Lower leg skin (tissue), 4 donors: ENCODE data around the gene NRG3. TPM values are rescaled to one million over a fixed set of nuclear protein-coding genes. Genes with fewer than 3 reads are reported as not detected.

Experiments
- DNase-seq, 2 donors: peaks; one replicate each; pipeline ENCODE4 v3.0.0-alpha.2; 2019; ENCODE audit warnings: low spot score in 2 of 2
- H3K4me3 ChIP-seq: fragments of 200-600 bp; sonication (generic); 2 replicates; pipeline ENCODE4 v1.5.1; 2017; ENCODE audit warnings: mild to moderate bottlenecking, low read depth; ENCODE audit not compliant: poor library complexity, severe bottlenecking
- POLR2A ChIP-seq, 2 donors: fragments of 450-650 bp; IDR thresholded peaks; one replicate each; pipeline ENCODE4 v1.6.1; 2016 to 2017; ENCODE audit warnings: antibody characterized with exemption in 2 of 2, mild to moderate bottlenecking in 1 of 2, moderate library complexity in 1 of 2
- WGBS, 2 donors: methylation state at CpG; one replicate each; pipeline ENCODE4 v1.1.5; 2018; 5-methylcytosine and 5-hydroxymethylcytosine counted together
- intact Hi-C: fragments of 100-400 bp; cut with DNase I; formaldehyde crosslinking; loops from one replicate; pipeline ENCODE4 v1.15.0; 2023; ENCODE audit warnings: low total_unique reads
- total RNA-seq, 4 donors: library from RNA; depleted of rRNA; stranded (reverse); fragments of >200 nt; gene quantifications; one replicate each; pipeline ENCODE4 v1.1.0, GENCODE V29; 2016
- TF ChIP-seq, protein P1 (sequence below), 3 donors: fragments of 450-650 bp; IDR thresholded peaks; one replicate each; pipeline ENCODE4 v1.5.1; 2016; ENCODE audit warnings: antibody characterized with exemption in 3 of 3, mild to moderate bottlenecking in 3 of 3, moderate library complexity in 2 of 3

Gene NRG3
- total RNA-seq, 4 donors from 2014 or later = 0.15 to 2.5 (median 0.50) TPM

DNA sequence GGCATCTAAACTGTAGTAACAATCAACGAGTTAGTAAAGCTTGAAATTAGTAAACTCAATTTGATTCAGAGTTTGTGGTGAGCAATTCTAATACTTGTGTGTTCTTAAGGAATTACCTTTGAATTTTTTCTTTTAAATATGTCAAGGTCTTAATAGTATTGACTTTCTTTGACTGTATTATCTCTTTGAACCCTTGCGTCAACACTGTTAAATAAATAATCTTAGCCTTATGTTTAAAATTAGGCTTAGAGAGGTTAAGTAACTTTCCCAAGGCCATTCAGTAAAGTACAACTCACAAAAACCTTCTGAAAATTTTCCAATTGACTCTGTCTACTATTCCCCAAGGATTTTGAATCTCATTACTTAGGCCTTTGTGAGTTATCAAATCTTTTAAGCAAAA lies 716.4 kb downstream of the NRG3 start:
- intact Hi-C loops = no loop called here
- whole genome bisulfite sequencing, 2 donors = 61 to 80% methylated on average over 2 of the region's 2 CpGs
- H3K4me3 ChIP-seq = no peak overlapping the region
- DNase-seq = no peak
- TF ChIP-seq, protein P1, sequence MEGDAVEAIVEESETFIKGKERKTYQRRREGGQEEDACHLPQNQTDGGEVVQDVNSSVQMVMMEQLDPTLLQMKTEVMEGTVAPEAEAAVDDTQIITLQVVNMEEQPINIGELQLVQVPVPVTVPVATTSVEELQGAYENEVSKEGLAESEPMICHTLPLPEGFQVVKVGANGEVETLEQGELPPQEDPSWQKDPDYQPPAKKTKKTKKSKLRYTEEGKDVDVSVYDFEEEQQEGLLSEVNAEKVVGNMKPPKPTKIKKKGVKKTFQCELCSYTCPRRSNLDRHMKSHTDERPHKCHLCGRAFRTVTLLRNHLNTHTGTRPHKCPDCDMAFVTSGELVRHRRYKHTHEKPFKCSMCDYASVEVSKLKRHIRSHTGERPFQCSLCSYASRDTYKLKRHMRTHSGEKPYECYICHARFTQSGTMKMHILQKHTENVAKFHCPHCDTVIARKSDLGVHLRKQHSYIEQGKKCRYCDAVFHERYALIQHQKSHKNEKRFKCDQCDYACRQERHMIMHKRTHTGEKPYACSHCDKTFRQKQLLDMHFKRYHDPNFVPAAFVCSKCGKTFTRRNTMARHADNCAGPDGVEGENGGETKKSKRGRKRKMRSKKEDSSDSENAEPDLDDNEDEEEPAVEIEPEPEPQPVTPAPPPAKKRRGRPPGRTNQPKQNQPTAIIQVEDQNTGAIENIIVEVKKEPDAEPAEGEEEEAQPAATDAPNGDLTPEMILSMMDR (IDR thresholded peaks at IDR 0.05) = no peak
- TF ChIP-seq POLR2A (IDR thresholded peaks at IDR 0.05) = no peak

- TF ChIP-seq, protein P1 (IDR thresholded peaks at IDR 0.05) = no peak
- no peak for TF ChIP-seq POLR2A (IDR thresholded peaks at IDR 0.05)
- intact Hi-C loops = no loop called here
- DNase-seq = no peak
- 91 to 93% methylated on average over 7 of the region's 7 CpGs for WGBS, 2 donors
- no peak overlapping the region for H3K4me3 ChIP-seq
These were observed 722.8 kb downstream of the NRG3 start for GRCh38 chr10:82597840-82598239.

DNA sequence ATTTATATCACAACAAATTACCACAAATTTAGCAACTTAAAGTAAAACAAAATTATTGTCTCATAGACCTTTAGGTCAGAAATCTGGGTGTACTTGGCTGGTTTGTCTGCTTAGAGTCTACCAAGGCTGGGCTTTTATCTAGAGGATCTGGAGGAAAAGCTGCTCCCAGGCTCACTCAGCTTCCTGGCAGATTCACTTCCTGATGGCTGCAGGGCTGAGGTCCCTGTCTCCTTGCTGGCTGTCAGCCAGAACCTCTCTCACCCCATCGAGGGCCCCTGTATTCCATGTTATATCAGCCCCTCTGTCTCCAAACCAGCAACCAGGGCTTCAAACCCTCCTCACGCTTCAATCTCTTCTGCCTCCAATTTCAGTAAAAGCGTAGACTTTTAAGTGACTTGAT lies 734.9 kb downstream of the NRG3 start:
- TF ChIP-seq, protein P1 (IDR thresholded peaks at IDR 0.05) = no peak
- no peak for TF ChIP-seq POLR2A (IDR thresholded peaks at IDR 0.05)
- 62 to 63% methylated on average over 3 of the region's 3 CpGs for WGBS, 2 donors
- DNase-seq = no peak
- intact Hi-C loops = no loop called here
- H3K4me3 ChIP-seq = no peak overlapping the region

DNA sequence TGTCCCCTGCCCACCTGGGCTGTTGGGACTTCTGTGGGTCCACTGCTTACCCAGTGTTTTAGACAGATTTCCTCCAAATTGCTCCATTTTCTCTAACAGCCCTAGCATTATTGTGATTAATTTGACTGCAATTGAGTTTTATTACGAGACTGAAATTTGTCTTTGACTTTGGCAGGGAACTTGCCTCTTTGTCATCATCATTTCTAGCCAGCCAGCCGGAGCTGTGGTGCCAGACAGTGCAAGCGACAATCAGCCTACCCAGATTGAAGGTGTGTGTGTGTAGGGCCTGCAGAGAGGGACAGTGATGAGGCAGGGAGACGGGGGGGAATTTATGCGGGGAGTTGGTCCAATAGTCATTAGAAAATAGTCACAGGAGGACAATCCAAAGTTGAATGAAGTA lies 743.0 kb downstream of the NRG3 start:
- intact Hi-C loops = no loop called here
- no peak for DNase-seq
- no peak for TF ChIP-seq POLR2A (IDR thresholded peaks at IDR 0.05)
- TF ChIP-seq, protein P1 (IDR thresholded peaks at IDR 0.05) = no peak
- WGBS, 2 donors = 71 to 74% methylated on average over 5 of the region's 5 CpGs
- H3K4me3 ChIP-seq = no peak overlapping the region

- intact Hi-C loops = no loop called here
- TF ChIP-seq, protein P1 (IDR thresholded peaks at IDR 0.05) = no peak
- no peak for TF ChIP-seq POLR2A (IDR thresholded peaks at IDR 0.05)
- DNase-seq = no peak
- WGBS, 2 donors = 83 to 84% methylated on average over 4 of the region's 4 CpGs
- no peak overlapping the region for H3K4me3 ChIP-seq
These were observed 746.7 kb downstream of the NRG3 start for GRCh38 chr10:82621680-82622079.

- H3K4me3 ChIP-seq = no peak overlapping the region
- intact Hi-C loops = no loop called here
- TF ChIP-seq, protein P1 (IDR thresholded peaks at IDR 0.05) = no peak
- no peak for TF ChIP-seq POLR2A (IDR thresholded peaks at IDR 0.05)
- no peak for DNase-seq
- 93% methylated on average over 5 of the region's 5 CpGs for WGBS, 2 donors
These were observed 747.5 kb downstream of the NRG3 start for GRCh38 chr10:82622479-82622878.
